Islet of Langerhans (tissue), 1 donor: Measurements from ENCODE around the gene TTLL12.

Experiments used
- FAIRE-seq: peaks from one replicate; lab custom pipeline; 2011; peaks lifted over from hg19 to GRCh38; lab: Jason Lieb, UNC

Gene TTLL12

DNA sequence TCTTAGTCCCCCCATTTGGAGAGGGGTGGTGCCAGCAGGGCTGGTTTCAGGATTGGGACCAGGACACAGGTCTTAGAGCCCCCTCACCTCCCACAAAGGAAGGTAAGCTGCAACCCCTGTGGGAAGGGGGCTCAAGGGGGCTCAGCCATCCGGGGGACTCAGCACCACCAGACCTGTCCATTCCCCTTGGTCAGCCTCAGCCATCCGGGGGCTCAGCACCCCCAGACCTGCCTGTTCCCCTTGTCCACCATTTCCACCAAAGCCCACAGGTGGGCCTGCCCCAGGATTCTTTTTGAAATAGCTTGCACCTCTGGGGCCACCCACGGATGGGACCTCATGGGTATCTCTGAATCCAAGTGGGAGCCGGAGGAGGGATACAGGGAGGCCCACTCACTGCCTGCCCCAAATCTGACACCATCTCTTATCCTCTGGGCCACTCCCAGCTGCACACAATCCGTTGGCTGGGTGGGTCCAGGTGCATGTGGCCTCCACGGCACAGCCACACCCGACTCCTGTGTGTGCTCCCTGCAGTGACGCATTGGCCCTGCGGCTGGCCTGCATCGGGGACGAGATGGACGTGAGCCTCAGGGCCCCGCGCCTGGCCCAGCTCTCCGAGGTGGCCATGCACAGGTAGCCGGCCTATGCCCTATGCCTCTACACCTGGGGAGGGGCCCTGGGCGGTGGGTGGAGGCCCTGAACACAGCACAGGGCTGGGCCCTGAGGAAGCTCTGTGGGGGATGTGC, 59.6 kb downstream of the TTLL12 start:
- FAIRE-seq, result no peak

DNA sequence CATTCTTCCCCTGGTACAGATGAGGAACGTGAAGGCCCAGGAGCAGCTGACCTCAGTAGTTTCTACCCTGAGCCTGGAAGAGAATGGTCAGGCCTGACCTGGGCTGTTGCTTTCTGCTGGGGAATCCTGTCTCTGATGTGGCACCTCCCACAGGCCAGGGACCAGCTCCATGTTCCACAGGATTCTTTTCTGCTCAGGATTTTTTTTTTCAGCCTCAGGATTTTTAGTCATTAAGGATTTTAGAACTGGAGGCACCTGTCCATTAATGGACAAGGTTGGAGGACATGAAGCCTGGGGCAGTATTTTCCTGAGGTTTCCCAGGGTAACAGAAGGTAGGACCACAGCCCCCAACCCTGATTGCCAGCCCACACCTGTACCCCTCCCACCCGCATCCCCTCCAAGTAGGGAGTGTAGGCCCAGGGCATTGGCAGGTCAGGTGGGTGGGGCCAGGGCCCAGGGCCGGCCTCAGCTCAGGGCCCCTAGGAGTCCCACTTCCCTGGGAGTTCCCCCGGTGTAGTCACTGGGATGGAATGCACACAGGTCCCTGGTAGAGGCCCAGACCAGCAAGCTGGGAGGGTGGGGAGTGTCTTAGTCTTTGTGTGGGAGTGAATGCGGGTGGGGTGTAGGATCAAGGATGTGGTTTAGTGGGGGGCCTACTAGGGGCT, 60.3 kb downstream of the TTLL12 start:
- FAIRE-seq, result no peak

DNA sequence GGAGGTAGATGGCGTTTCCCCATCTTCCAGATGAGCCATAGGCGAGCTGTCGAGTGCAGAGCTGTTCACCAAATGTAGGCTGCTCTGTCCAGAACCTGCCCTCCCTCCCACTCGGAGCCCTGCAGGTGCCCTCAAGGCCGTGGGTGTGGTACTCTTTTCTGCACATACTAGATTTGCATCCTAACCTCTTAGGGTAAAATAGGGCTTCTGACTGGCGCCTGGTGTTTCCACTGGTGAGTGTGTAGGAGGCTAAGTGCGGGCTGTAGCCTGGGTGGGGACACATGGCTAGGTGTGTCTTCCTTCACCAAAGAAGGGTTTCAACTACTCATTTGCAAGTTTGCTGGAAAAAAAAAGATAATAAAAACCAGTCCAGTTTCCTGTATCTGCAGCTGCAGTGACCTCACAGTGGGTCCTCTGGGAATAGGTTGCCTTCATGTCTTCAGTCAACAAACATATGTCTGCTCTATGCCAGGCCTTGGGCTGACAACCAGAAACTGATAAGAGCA, 67.9 kb downstream of the TTLL12 start:
- no peak for FAIRE-seq

DNA sequence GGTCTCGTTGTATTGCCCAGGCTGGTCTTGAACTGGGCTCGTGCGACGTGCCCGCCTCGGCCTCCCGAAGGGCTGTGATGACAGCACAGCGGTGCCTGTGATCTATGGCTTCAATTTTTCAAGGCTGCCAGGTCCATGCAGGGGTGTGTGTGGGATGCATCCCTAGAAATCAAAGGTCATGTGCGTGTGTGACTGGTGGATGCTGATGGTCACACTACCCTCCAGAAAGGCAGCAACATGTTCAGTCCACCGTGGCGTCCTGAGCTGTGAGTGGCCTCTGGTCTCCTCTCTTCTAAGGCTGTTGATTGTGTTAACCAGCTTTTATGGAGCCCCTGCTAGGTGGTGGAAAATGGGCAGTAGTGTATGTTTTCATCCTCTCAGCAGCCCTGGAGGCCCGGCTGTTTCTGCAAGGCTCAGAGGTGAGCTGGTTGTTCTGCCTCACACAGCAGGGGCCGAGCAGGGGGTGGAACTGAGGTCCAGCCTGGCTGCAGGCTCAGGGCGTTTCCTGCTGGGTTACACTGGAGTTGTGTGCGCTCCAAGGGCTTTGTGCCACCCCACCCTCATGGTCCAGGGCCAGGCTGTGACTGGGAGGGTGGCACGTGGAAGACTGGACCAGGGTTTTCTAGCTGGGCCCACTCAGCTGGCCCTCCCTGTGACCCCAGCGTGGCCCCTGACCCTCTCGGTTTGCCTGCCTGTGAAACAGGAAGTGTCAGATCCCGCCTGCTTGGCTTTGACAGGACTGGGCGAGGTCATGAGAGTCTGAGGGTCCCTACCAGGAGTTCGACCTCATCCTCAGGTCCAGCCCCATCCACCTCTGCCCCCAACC, 68.7 kb downstream of the TTLL12 start:
- FAIRE-seq, result no peak

DNA sequence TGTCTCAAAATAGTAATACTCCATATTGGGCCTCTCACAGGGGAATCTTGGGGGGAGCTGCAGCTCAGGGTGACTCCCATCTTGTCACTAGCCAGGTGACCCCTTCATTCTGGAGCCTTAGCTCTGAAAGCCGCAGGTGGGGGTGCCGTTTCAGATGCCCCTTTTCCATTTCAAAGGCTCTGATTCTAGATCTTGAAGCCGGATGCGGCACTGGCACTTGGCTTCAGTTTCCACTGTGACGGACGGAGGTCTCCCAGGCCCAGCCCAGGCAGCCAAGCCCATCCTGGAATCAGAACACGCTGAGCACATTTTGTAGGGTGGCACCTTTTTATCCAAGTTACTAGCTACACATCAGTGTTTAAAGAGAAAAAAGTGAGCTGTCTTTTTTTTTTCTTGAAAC, 70.0 kb downstream of the TTLL12 start:
- no peak for FAIRE-seq
